Mammary epithelial cell (primary cell): ENCODE measurements around the gene GAGE13.

Source experiments
- CTCF ChIP-seq, 2 donors: IDR thresholded peaks in 1 of 2; conservative IDR thresholded peaks in 1 of 2; 2 replicates each; pipeline ENCODE4 v1.5.1; 2011 to 2012; ENCODE audit warnings: inconsistent platforms in 2 of 2, low read length in 2 of 2, mild to moderate bottlenecking in 2 of 2, control low read depth in 1 of 2, low read depth in 1 of 2; ENCODE audit not compliant: insufficient read depth in 1 of 2; ENCODE audit errors: extremely low read depth in 1 of 2
- EZH2 ChIP-seq: IDR thresholded peaks from 2 replicates; pipeline ENCODE4 v1.6.1; 2012; ENCODE audit warnings: low read length, inconsistent platforms, borderline replicate concordance

GRCh38 chrX:49286136-49286535, 45.2 kb upstream of the GAGE13 start:
- TF ChIP-seq CTCF (conservative IDR thresholded peaks at IDR 0.05 in 1 of 2, IDR thresholded peaks at IDR 0.05 in 1 of 2; ENCODE audit: extremely low read depth in 1 of 2, insufficient read depth in 1 of 2, low read depth in 1 of 2, low read length in 2 of 2) (no peak), EZH2 (no peak)
